ENCODE measurements around the gene FAM50B.

GRCh38 chr6:3836566-3836965, 12.6 kb upstream of the FAM50B start:
- TF ChIP-seq FOXK2 (IDR thresholded peaks at IDR 0.05) (no peak), SUZ12 (IDR thresholded peaks at IDR 0.05) (no peak), FOXM1 (IDR thresholded peaks at IDR 0.05; ENCODE audit: borderline replicate concordance) (no peak), PKNOX1 (IDR thresholded peaks at IDR 0.05) (no peak), SP1 (IDR thresholded peaks at IDR 0.05) (no peak), LEF1 (IDR thresholded peaks at IDR 0.05; ENCODE audit: borderline replicate concordance) (no peak), NFRKB (IDR thresholded peaks at IDR 0.05) (no peak), ELF4 (IDR thresholded peaks at IDR 0.05) (no peak), FOXA1 (IDR thresholded peaks at IDR 0.05) (no peak), BHLHE40 (IDR thresholded peaks at IDR 0.05; ENCODE audit: borderline replicate concordance) (no peak), TARDBP (IDR thresholded peaks at IDR 0.05) (no peak)
